WERI-Rb-1 (cell line): ENCODE results near the gene FGD3.

Source experiments
- DNase-seq: peaks from one replicate; pipeline ENCODE4 v3.0.0-alpha.2; 2020
- H3K27ac ChIP-seq: fragments of 250-450 bp; sonication (Bioruptor Pico); 2 replicates; pipeline ENCODE4 v1.5.1; 2020; ENCODE audit warnings: mild to moderate bottlenecking, moderate library complexity
- H3K27me3 ChIP-seq: fragments of 250-450 bp; sonication (Bioruptor Pico); 2 replicates; pipeline ENCODE4 v1.5.1; 2021; ENCODE audit warnings: mild to moderate bottlenecking, low read depth, moderate library complexity; ENCODE audit not compliant: insufficient read depth, severe bottlenecking
- H3K36me3 ChIP-seq: fragments of 250-450 bp; sonication (Bioruptor Pico); 2 replicates; pipeline ENCODE4 v1.5.1; 2020; ENCODE audit warnings: mild to moderate bottlenecking, moderate library complexity
- H3K4me3 ChIP-seq: 2 replicates; pipeline ENCODE4 v1.5.1; 2011; ENCODE audit warnings: low read depth, mild to moderate bottlenecking, control low read depth, low read length
- H3K9me3 ChIP-seq: fragments of 250-450 bp; sonication (Bioruptor Pico); 2 replicates; pipeline ENCODE4 v1.5.1; 2021; ENCODE audit warnings: mild to moderate bottlenecking, moderate library complexity; ENCODE audit not compliant: severe bottlenecking
- CTCF ChIP-seq: IDR thresholded peaks from 2 replicates; pipeline ENCODE4 v1.5.1; 2011; ENCODE audit warnings: low read depth, mild to moderate bottlenecking, control low read depth, inconsistent platforms, low read length

FGD3 gene

GRCh38 chr9:93040409-93040808 is 93.1 kb downstream of the FGD3 start:
- no peaks in the 10 kb centered on the region for H3K9me3 ChIP-seq
- H3K27ac ChIP-seq, result no peak overlapping the region
- H3K27me3 ChIP-seq, result no peaks in the 10 kb centered on the region
- no peaks in the 10 kb centered on the region for H3K36me3 ChIP-seq
- TF ChIP-seq CTCF, result no peak
- no peak for DNase-seq
- no peak overlapping the region for H3K4me3 ChIP-seq

GRCh38 chr9:93041108-93041802 is 93.9 kb downstream of the FGD3 start:
- Histone ChIP-seq H3K4me3 (no peak overlapping the region), H3K36me3 (no peaks in the 10 kb centered on the region), H3K9me3 (no peaks in the 10 kb centered on the region), H3K27me3 (no peaks in the 10 kb centered on the region), H3K27ac (no peak overlapping the region)
- DNase-seq, result no peak
- TF ChIP-seq CTCF, result no peak

- no peak for TF ChIP-seq CTCF
- no peak for DNase-seq
- H3K9me3 ChIP-seq, result no peaks in the 10 kb centered on the region
- no peak overlapping the region for H3K27ac ChIP-seq
- no peak overlapping the region for H3K4me3 ChIP-seq
- H3K27me3 ChIP-seq, result no peaks in the 10 kb centered on the region
- no peaks in the 10 kb centered on the region for H3K36me3 ChIP-seq
Measured at GRCh38 chr9:93043122-93043521, 95.8 kb downstream of the FGD3 start.

GRCh38 chr9:93045521-93045920 is 98.2 kb downstream of the FGD3 start:
- DNase-seq, result no peak
- Histone ChIP-seq H3K27me3 (no peaks in the 10 kb centered on the region), H3K27ac (no peak overlapping the region), H3K4me3 (no peak overlapping the region), H3K9me3 (no peaks in the 10 kb centered on the region), H3K36me3 (no peaks in the 10 kb centered on the region)
- no peak for TF ChIP-seq CTCF

GRCh38 chr9:93048566-93049448 is 101.5 kb downstream of the FGD3 start:
- DNase-seq, result no peak
- Histone ChIP-seq H3K27ac (no peak overlapping the region), H3K36me3 (no peaks in the 10 kb centered on the region), H3K9me3 (no peaks in the 10 kb centered on the region), H3K4me3 (no peak overlapping the region), H3K27me3 (no peaks in the 10 kb centered on the region)
- TF ChIP-seq CTCF, result no peak
